DOHH2 (cell line): Measurements from ENCODE around the gene ACSBG1.
"Not testable (repeated sequence)": the region's sequence is repeated elsewhere in the genome, so short reads cannot be mapped to it uniquely, and the experiment has no call there.

Experiments used
- H3F3A ChIP-seq: fragments of 200-600 bp; sonication (generic), shearing (Covaris generic); 2 replicates; pipeline ENCODE4 v1.6.0; 2016; ENCODE audit warnings: antibody characterized with exemption, mild to moderate bottlenecking; ENCODE audit not compliant: control insufficient read depth, insufficient read depth
- H3K27ac ChIP-seq: fragments of 200-600 bp; sonication (generic); 2 replicates; pipeline ENCODE4 v1.5.1; 2014; ENCODE audit warnings: low read depth, mild to moderate bottlenecking, low read length, moderate library complexity
- H3K27me3 ChIP-seq: fragments of 200-600 bp; sonication (generic); 2 replicates; pipeline ENCODE4 v1.6.1; 2014; ENCODE audit warnings: mild to moderate bottlenecking, low read length, mixed read lengths; ENCODE audit not compliant: control insufficient read depth
- H3K36me3 ChIP-seq: fragments of 200-600 bp; sonication (generic); 2 replicates; pipeline ENCODE4 v1.6.1; 2014; ENCODE audit warnings: mild to moderate bottlenecking, low read length, moderate library complexity, mixed read lengths; ENCODE audit not compliant: control insufficient read depth
- H3K4me1 ChIP-seq: fragments of 200-600 bp; sonication (generic); 2 replicates; pipeline ENCODE4 v1.6.1; 2014; ENCODE audit warnings: mild to moderate bottlenecking, low read length, mixed read lengths; ENCODE audit not compliant: control insufficient read depth
- H3K4me2 ChIP-seq: fragments of 200-600 bp; sonication (generic); 2 replicates; pipeline ENCODE4 v1.6.0; 2014; ENCODE audit warnings: mild to moderate bottlenecking, low read length, moderate library complexity
- H3K4me3 ChIP-seq: fragments of 200-600 bp; sonication (generic); 2 replicates; pipeline ENCODE4 v1.5.1; 2014; ENCODE audit warnings: mild to moderate bottlenecking, low read length, mixed read lengths
- H3K79me2 ChIP-seq: fragments of 200-600 bp; sonication (generic); 2 replicates; pipeline ENCODE4 v1.6.1; 2014; ENCODE audit warnings: mild to moderate bottlenecking, low read length, mixed read lengths; ENCODE audit not compliant: control insufficient read depth
- H3K9me2 ChIP-seq: fragments of 200-600 bp; sonication (generic); replicated peaks from 2 replicates; pipeline ENCODE4 v1.6.1; 2014; ENCODE audit warnings: mild to moderate bottlenecking, low read length, mixed read lengths; ENCODE audit not compliant: control insufficient read depth
- H3K9me3 ChIP-seq: fragments of 200-600 bp; sonication (generic); 2 replicates; pipeline ENCODE4 v1.6.1; 2014; ENCODE audit warnings: antibody characterized with exemption, low read length, mixed read lengths; ENCODE audit not compliant: control insufficient read depth, insufficient read depth
- H4K20me1 ChIP-seq: fragments of 200-600 bp; sonication (generic); 2 replicates; pipeline ENCODE4 v1.6.0; 2014; ENCODE audit warnings: low read depth, mild to moderate bottlenecking, antibody characterized with exemption, low read length, moderate library complexity; ENCODE audit not compliant: control insufficient read depth, insufficient read depth
- CTCF ChIP-seq: fragments of 200-600 bp; sonication (generic); IDR thresholded peaks from one replicate; pipeline ENCODE4 v1.5.1; 2014; ENCODE audit warnings: antibody characterized with exemption, mild to moderate bottlenecking, low read depth, low read length; ENCODE audit not compliant: poor library complexity, severe bottlenecking
- EZH2phosphoT487 ChIP-seq: fragments of 200-600 bp; sonication (generic); IDR thresholded peaks from 2 replicates; pipeline ENCODE4 v1.6.1; 2017; ENCODE audit warnings: borderline replicate concordance, mild to moderate bottlenecking, antibody characterized with exemption, low read length, moderate library complexity, mixed read lengths

The ACSBG1 gene

GRCh38 chr15:78156653-78157052, 77.7 kb downstream of the ACSBG1 start:
- Histone ChIP-seq H3K36me3 (peaks cover 64% of the 10 kb centered on the region), H3K27me3 (no peaks in the 10 kb centered on the region), H3K27ac (no peak overlapping the region), H3K9me2 (no peaks in the 10 kb centered on the region), H4K20me1 (no peaks in the 10 kb centered on the region), H3K4me2 (no peak overlapping the region), H3F3A (peaks cover 13% of the 10 kb centered on the region; the same call in 1 of the 2 replicates), H3K79me2 (peaks cover 35% of the 10 kb centered on the region), H3K4me1 (no peaks in the 10 kb centered on the region), H3K9me3 (no peaks in the 10 kb centered on the region), H3K4me3 (no peak overlapping the region)
- TF ChIP-seq CTCF, result no peak
- no peak for TF ChIP-seq EZH2phosphoT487

GRCh38 chr15:78155355-78155939, 78.9 kb downstream of the ACSBG1 start:
- no peaks in the 10 kb centered on the region for H3K27me3 ChIP-seq
- peaks cover 13% of the 10 kb centered on the region; the same call in 1 of the 2 replicates for H3F3A ChIP-seq
- H3K36me3 ChIP-seq, result peaks cover 61% of the 10 kb centered on the region
- H3K79me2 ChIP-seq, result peaks cover 47% of the 10 kb centered on the region
- no peaks in the 10 kb centered on the region for H3K9me3 ChIP-seq
- H3K9me2 ChIP-seq, result no peaks in the 10 kb centered on the region
- H3K27ac ChIP-seq, result no peak overlapping the region
- TF ChIP-seq EZH2phosphoT487, result no peak
- TF ChIP-seq CTCF, result no peak
- H3K4me3 ChIP-seq, result no peak overlapping the region
- peaks cover 8% of the 10 kb centered on the region for H3K4me1 ChIP-seq
- H3K4me2 ChIP-seq, result no peak overlapping the region
- H4K20me1 ChIP-seq, result peaks cover 6% of the 10 kb centered on the region; the same call in 1 of the 2 replicates

- Histone ChIP-seq H3K27ac (no peak overlapping the region), H3K4me2 (no peak overlapping the region), H3K36me3 (peaks cover 59% of the 10 kb centered on the region), H3K9me3 (no peaks in the 10 kb centered on the region), H3K27me3 (no peaks in the 10 kb centered on the region), H3K9me2 (no peaks in the 10 kb centered on the region), H3K79me2 (peaks cover 52% of the 10 kb centered on the region), H3K4me3 (no peak overlapping the region), H3K4me1 (peaks cover 13% of the 10 kb centered on the region), H4K20me1 (peaks cover 7% of the 10 kb centered on the region; the same call in 1 of the 2 replicates), H3F3A (peaks cover 14% of the 10 kb centered on the region; the same call in 1 of the 2 replicates)
- TF ChIP-seq EZH2phosphoT487 (no peak), CTCF (no peak)
These were observed 79.4 kb downstream of the ACSBG1 start for GRCh38 chr15:78154955-78155354.

- Histone ChIP-seq H3K4me3 (peak overlapping the region; percentile 95), H3K4me2 (peak overlapping the region; percentile 70), H3K4me1 (peaks cover 23% of the 10 kb centered on the region), H3F3A (peaks cover 13% of the 10 kb centered on the region; the same call in 1 of the 2 replicates), H3K36me3 (peaks cover 39% of the 10 kb centered on the region), H3K79me2 (peaks cover 65% of the 10 kb centered on the region)
- H4K20me1 ChIP-seq, H3K27ac ChIP-seq, H3K27me3 ChIP-seq, H3K9me2 ChIP-seq, H3K9me3 ChIP-seq: not testable (repeated sequence)
These were observed 83.3 kb downstream of the ACSBG1 start for GRCh38 chr15:78151075-78151474.
